GM12872 (cell line): Measurements from ENCODE around the gene SPACA9.

Experiments
- TF ChIP-seq, protein P1 (sequence below): IDR thresholded peaks from 3 replicates; pipeline ENCODE4 v1.5.1; 2011; ENCODE audit warnings: low read depth, mild to moderate bottlenecking, low read length, moderate library complexity; ENCODE audit not compliant: insufficient read depth

Gene SPACA9

GRCh38 chr9:132842124-132843044, 36.3 kb upstream of the SPACA9 start:
- TF ChIP-seq, protein P1, sequence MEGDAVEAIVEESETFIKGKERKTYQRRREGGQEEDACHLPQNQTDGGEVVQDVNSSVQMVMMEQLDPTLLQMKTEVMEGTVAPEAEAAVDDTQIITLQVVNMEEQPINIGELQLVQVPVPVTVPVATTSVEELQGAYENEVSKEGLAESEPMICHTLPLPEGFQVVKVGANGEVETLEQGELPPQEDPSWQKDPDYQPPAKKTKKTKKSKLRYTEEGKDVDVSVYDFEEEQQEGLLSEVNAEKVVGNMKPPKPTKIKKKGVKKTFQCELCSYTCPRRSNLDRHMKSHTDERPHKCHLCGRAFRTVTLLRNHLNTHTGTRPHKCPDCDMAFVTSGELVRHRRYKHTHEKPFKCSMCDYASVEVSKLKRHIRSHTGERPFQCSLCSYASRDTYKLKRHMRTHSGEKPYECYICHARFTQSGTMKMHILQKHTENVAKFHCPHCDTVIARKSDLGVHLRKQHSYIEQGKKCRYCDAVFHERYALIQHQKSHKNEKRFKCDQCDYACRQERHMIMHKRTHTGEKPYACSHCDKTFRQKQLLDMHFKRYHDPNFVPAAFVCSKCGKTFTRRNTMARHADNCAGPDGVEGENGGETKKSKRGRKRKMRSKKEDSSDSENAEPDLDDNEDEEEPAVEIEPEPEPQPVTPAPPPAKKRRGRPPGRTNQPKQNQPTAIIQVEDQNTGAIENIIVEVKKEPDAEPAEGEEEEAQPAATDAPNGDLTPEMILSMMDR: no peak

GRCh38 chr9:132846109-132846917, 32.4 kb upstream of the SPACA9 start:
- TF ChIP-seq, protein P1: no peak

DNA sequence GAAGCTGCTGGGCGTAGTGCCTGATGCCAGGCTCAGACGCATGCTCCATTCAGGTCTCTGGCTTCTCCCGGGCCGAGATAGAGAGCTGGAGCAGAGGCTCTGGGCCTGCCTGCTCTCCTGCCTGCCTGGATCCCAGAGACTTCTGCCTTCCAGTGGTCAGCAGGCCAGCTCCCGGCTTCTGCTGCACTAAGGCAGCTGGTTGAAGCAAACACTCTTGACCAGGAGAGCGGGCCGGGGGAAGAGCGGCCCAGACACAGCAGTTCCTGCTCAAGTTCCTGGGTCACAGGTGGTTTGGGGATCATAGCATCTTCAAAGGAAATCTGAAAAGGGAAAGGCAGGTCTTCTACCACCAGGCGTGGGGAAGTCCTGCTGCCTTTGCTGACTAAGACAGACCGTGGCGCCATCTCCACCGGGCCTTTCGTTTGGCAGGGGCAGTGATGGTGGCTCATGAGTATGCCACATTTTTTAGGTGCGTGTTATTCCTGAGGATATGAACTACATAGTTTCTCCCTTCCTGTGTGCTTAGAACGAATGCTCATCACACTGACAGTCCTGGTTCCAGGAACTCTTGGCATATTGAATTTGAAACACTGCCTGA, 31.7 kb upstream of the SPACA9 start:
- TF ChIP-seq, protein P1: no peak

GRCh38 chr9:132849185-132849706, 29.5 kb upstream of the SPACA9 start:
- TF ChIP-seq, protein P1: no peak

DNA sequence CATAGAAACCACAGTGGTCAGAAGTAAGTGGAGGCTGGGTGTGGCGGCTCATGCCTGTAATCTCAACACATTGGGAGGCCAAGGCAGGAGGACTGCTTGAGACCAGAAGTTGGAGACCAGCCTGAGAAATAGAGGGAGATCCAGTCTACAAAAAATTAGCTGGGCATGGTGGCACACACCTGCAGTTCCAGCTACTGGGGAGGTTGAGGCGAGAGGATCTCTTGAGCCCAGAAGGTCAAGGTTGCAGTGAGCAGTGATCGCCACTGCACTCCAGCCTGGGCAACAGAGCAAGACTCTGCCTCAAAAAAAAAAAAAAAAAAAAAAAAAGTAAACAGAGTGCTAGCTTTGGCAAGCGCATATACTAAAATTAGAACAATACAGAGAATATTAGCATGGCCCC, 25.2 kb upstream of the SPACA9 start:
- TF ChIP-seq, protein P1: no peak

DNA sequence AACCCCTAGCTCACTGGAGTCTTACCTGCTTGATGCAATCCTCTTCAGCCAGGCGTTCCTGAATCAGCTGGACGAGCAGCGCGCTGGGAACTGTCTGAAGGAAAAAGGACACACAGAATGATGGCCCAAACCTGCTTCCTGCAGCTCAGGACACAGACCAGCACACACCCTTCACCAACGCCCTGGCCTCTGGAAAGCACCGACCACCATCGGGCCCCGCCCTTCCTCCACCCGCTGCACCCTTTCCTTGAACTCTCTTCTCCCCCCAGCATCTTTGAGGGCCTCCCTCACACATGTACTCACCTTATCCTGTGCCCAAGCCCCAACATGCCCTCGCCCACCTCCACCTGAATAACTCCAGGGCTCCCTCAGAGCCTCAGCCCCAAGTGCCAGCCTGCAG, 23.9 kb upstream of the SPACA9 start:
- TF ChIP-seq, protein P1: no peak

DNA sequence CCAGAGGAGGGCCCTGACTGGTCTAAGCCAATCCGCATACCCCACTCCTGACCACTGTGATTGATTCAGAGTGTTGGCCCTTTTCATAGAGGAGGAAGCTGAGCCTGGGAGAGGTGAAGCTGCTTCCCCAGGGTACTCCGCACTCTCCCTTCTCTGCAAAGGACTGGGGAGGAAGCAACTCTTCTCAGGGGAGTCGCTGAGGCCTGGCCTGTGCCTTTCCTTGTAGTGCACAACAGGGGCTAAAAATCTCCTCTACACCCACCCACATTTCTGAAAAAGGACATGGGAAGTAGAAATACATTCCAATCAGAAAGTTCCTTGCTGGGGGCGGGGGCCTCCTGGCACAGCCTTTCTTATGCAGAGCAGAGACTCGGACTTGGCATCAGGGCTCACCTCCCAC, 22.8 kb upstream of the SPACA9 start:
- TF ChIP-seq, protein P1: no peak
